Activated CD4-positive, alpha-beta memory T cell treated with anti-CD3 and anti-CD28 coated beads, Interleukin-2, amount 10 ng/mL, durations not matched to agents 7 days and 5 days (primary cell): Measurements from ENCODE around the gene TEAD1. TPM values are rescaled to one million over a fixed set of nuclear protein-coding genes. Genes with fewer than 3 reads are reported as not detected.

ENCODE experiments used
- CTCF ChIA-PET: fragments of 350-600 bp; sonication (Branson Sonifier 250); formaldehyde crosslinking; loops from one replicate; lab custom pipeline; 2021; ENCODE audit warnings: antibody characterized with exemption, inconsistent platforms; lab: Charles Lee
- POLR2A ChIA-PET: fragments of 350-600 bp; sonication (Branson Sonifier 250); formaldehyde crosslinking; loops from one replicate; lab custom pipeline; 2021; ENCODE audit warnings: antibody characterized with exemption; lab: Charles Lee
- DNase-seq: peaks from one replicate; pipeline ENCODE4 v3.0.0-alpha.2; 2020
- H3K27ac Mint-ChIP-seq: one replicate; pipeline ENCODE4 v1.8.0; 2021; ENCODE audit warnings: mild to moderate bottlenecking, mixed read lengths
- H3K27me3 Mint-ChIP-seq: one replicate; pipeline ENCODE4 v1.8.0; 2021; ENCODE audit warnings: mixed read lengths
- H3K36me3 Mint-ChIP-seq: one replicate; pipeline ENCODE4 v1.8.0; 2021; ENCODE audit warnings: low read depth, mixed read lengths
- H3K4me1 Mint-ChIP-seq: one replicate; pipeline ENCODE4 v1.8.0; 2021; ENCODE audit warnings: mixed read lengths
- H3K4me3 Mint-ChIP-seq: one replicate; pipeline ENCODE4 v1.8.0; 2021; ENCODE audit warnings: mild to moderate bottlenecking, mixed read lengths
- H3K9me3 Mint-ChIP-seq: one replicate; pipeline ENCODE4 v1.8.0; 2021; ENCODE audit warnings: mixed read lengths
- total RNA-seq, 2 experiments: library from RNA; stranded (reverse); gene quantifications; one replicate each; pipeline ENCODE4 v1.2.3, GENCODE V29; 2021

Gene TEAD1
- total RNA-seq, 2 experiments from 2014 or later = 0.98 to 1.0 TPM

- H3K4me1 Mint-ChIP-seq = no peaks in the 10 kb centered on the region
- no peaks in the 10 kb centered on the region for H3K9me3 Mint-ChIP-seq
These were observed 243.6 kb downstream of the TEAD1 start for GRCh38 chr11:12917822-12918221.

GRCh38 chr11:12918667-12919066 is 244.4 kb downstream of the TEAD1 start:
- no peak overlapping the region for H3K4me3 Mint-ChIP-seq
- ChIA-PET CTCF (no interaction called here), POLR2A (no interaction called here)
- no peak overlapping the region for H3K27ac Mint-ChIP-seq
- H3K9me3 Mint-ChIP-seq = no peaks in the 10 kb centered on the region
- DNase-seq = no peak
- no peaks in the 10 kb centered on the region for H3K4me1 Mint-ChIP-seq
- H3K27me3 Mint-ChIP-seq = peaks cover 11% of the 10 kb centered on the region
- no peaks in the 10 kb centered on the region for H3K36me3 Mint-ChIP-seq

More at GRCh38 chr11:12917822-12918221, 243.6 kb downstream of the TEAD1 start:
- no peak for DNase-seq
- Mint-ChIP-seq H3K36me3 (no peaks in the 10 kb centered on the region), H3K27me3 (peaks cover 11% of the 10 kb centered on the region), H3K4me3 (no peak overlapping the region), H3K27ac (no peak overlapping the region)
- POLR2A ChIA-PET = no interaction called here
- CTCF ChIA-PET = interaction anchor here (1.2 kb wide), 1 partner anchor 29 kb away, joined by 4 read pairs; no protein-coding TSS in a partner anchor

- H3K27ac Mint-ChIP-seq = no peak overlapping the region
- CTCF ChIA-PET = no interaction called here
- H3K9me3 Mint-ChIP-seq = no peaks in the 10 kb centered on the region
- H3K27me3 Mint-ChIP-seq = peaks cover 4% of the 10 kb centered on the region
- H3K36me3 Mint-ChIP-seq = no peaks in the 10 kb centered on the region
- H3K4me1 Mint-ChIP-seq = no peaks in the 10 kb centered on the region
- DNase-seq = no peak
- POLR2A ChIA-PET = no interaction called here
- H3K4me3 Mint-ChIP-seq = no peak overlapping the region
These were observed 248.2 kb downstream of the TEAD1 start for GRCh38 chr11:12922418-12922817.

GRCh38 chr11:12922980-12923507 is 248.8 kb downstream of the TEAD1 start:
- DNase-seq = no peak
- ChIA-PET POLR2A (no interaction called here), CTCF (no interaction called here)
- H3K4me3 Mint-ChIP-seq = no peak overlapping the region
- no peaks in the 10 kb centered on the region for H3K4me1 Mint-ChIP-seq
- H3K27me3 Mint-ChIP-seq = peaks cover 4% of the 10 kb centered on the region
- no peaks in the 10 kb centered on the region for H3K36me3 Mint-ChIP-seq
- no peaks in the 10 kb centered on the region for H3K9me3 Mint-ChIP-seq
- H3K27ac Mint-ChIP-seq = no peak overlapping the region

GRCh38 chr11:12924650-12925049 is 250.4 kb downstream of the TEAD1 start:
- Mint-ChIP-seq H3K4me1 (no peaks in the 10 kb centered on the region), H3K9me3 (no peaks in the 10 kb centered on the region), H3K27me3 (peaks cover 3% of the 10 kb centered on the region), H3K4me3 (no peak overlapping the region), H3K36me3 (no peaks in the 10 kb centered on the region), H3K27ac (no peak overlapping the region)
- ChIA-PET POLR2A (no interaction called here), CTCF (no interaction called here)
- no peak for DNase-seq

- no peak overlapping the region for H3K27ac Mint-ChIP-seq
- POLR2A ChIA-PET = no interaction called here
These were observed 251.3 kb downstream of the TEAD1 start for GRCh38 chr11:12925520-12925919.

GRCh38 chr11:12927221-12927620 is 253.0 kb downstream of the TEAD1 start:
- Mint-ChIP-seq H3K27me3 (peaks cover 3% of the 10 kb centered on the region), H3K9me3 (no peaks in the 10 kb centered on the region), H3K27ac (no peak overlapping the region), H3K36me3 (no peaks in the 10 kb centered on the region), H3K4me3 (no peak overlapping the region), H3K4me1 (no peaks in the 10 kb centered on the region)
- ChIA-PET POLR2A (no interaction called here), CTCF (no interaction called here)
- DNase-seq = no peak

More at GRCh38 chr11:12925520-12925919, 251.3 kb downstream of the TEAD1 start:
- no peaks in the 10 kb centered on the region for H3K36me3 Mint-ChIP-seq
- no peaks in the 10 kb centered on the region for H3K4me1 Mint-ChIP-seq
- no peaks in the 10 kb centered on the region for H3K9me3 Mint-ChIP-seq
- CTCF ChIA-PET = no interaction called here
- H3K27me3 Mint-ChIP-seq = peaks cover 3% of the 10 kb centered on the region
- DNase-seq = no peak
- H3K4me3 Mint-ChIP-seq = no peak overlapping the region

- ChIA-PET POLR2A (no interaction called here), CTCF (no interaction called here)
- no peak for DNase-seq
- H3K27ac Mint-ChIP-seq = no peak overlapping the region
- H3K27me3 Mint-ChIP-seq = peaks cover 3% of the 10 kb centered on the region
- H3K4me3 Mint-ChIP-seq = no peak overlapping the region
- no peaks in the 10 kb centered on the region for H3K9me3 Mint-ChIP-seq
- H3K4me1 Mint-ChIP-seq = no peaks in the 10 kb centered on the region
- H3K36me3 Mint-ChIP-seq = no peaks in the 10 kb centered on the region
These were observed 253.7 kb downstream of the TEAD1 start for GRCh38 chr11:12927886-12928285.

- H3K36me3 Mint-ChIP-seq = no peaks in the 10 kb centered on the region
- peaks cover 3% of the 10 kb centered on the region for H3K27me3 Mint-ChIP-seq
- H3K27ac Mint-ChIP-seq = no peak overlapping the region
- H3K4me1 Mint-ChIP-seq = no peaks in the 10 kb centered on the region
- CTCF ChIA-PET = interaction anchor here (0.6 kb wide), 1 partner anchor 160 kb away, joined by 3 read pairs; no protein-coding TSS in a partner anchor
- DNase-seq = no peak
- H3K4me3 Mint-ChIP-seq = no peak overlapping the region
- POLR2A ChIA-PET = no interaction called here
- H3K9me3 Mint-ChIP-seq = no peaks in the 10 kb centered on the region
These were observed 256.6 kb downstream of the TEAD1 start for GRCh38 chr11:12930850-12931249.

GRCh38 chr11:12932485-12932884 is 258.3 kb downstream of the TEAD1 start:
- Mint-ChIP-seq H3K4me1 (no peaks in the 10 kb centered on the region), H3K27me3 (peaks cover 3% of the 10 kb centered on the region), H3K27ac (no peak overlapping the region), H3K4me3 (no peak overlapping the region), H3K36me3 (no peaks in the 10 kb centered on the region), H3K9me3 (no peaks in the 10 kb centered on the region)
- CTCF ChIA-PET = no interaction called here
- POLR2A ChIA-PET = no interaction called here
- no peak for DNase-seq

GRCh38 chr11:12936200-12936599 is 262.0 kb downstream of the TEAD1 start:
- Mint-ChIP-seq H3K4me1 (no peaks in the 10 kb centered on the region), H3K9me3 (no peaks in the 10 kb centered on the region), H3K27ac (no peak overlapping the region), H3K27me3 (peaks cover 4% of the 10 kb centered on the region), H3K36me3 (no peaks in the 10 kb centered on the region), H3K4me3 (no peak overlapping the region)
- no peak for DNase-seq
- POLR2A ChIA-PET = no interaction called here
- CTCF ChIA-PET = interaction anchor here (1.4 kb wide), 1 partner anchor 47 kb away, joined by 3 read pairs; no protein-coding TSS in a partner anchor

- ChIA-PET POLR2A (no interaction called here), CTCF (no interaction called here)
- Mint-ChIP-seq H3K27ac (no peak overlapping the region), H3K36me3 (no peaks in the 10 kb centered on the region), H3K4me3 (no peak overlapping the region), H3K4me1 (no peaks in the 10 kb centered on the region), H3K9me3 (no peaks in the 10 kb centered on the region), H3K27me3 (peaks cover 12% of the 10 kb centered on the region)
- DNase-seq = no peak
These were observed 264.5 kb downstream of the TEAD1 start for GRCh38 chr11:12938590-12939247.

- Mint-ChIP-seq H3K4me1 (no peaks in the 10 kb centered on the region), H3K36me3 (no peaks in the 10 kb centered on the region), H3K9me3 (no peaks in the 10 kb centered on the region), H3K4me3 (no peak overlapping the region), H3K27me3 (peaks cover 17% of the 10 kb centered on the region), H3K27ac (no peak overlapping the region)
- ChIA-PET POLR2A (no interaction called here), CTCF (no interaction called here)
- no peak for DNase-seq
These were observed 267.4 kb downstream of the TEAD1 start for GRCh38 chr11:12941671-12942070.

- CTCF ChIA-PET = no interaction called here
These were observed 267.9 kb downstream of the TEAD1 start for GRCh38 chr11:12942157-12942556.

More at GRCh38 chr11:12942157-12942556, 267.9 kb downstream of the TEAD1 start:
- no peak overlapping the region for H3K27ac Mint-ChIP-seq
- H3K27me3 Mint-ChIP-seq = peaks cover 17% of the 10 kb centered on the region
- H3K4me3 Mint-ChIP-seq = no peak overlapping the region
- DNase-seq = no peak
- no peaks in the 10 kb centered on the region for H3K9me3 Mint-ChIP-seq
- no peaks in the 10 kb centered on the region for H3K36me3 Mint-ChIP-seq
- H3K4me1 Mint-ChIP-seq = no peaks in the 10 kb centered on the region
- POLR2A ChIA-PET = no interaction called here
